Activated CD8-positive, alpha-beta T cell treated with anti-CD3 and anti-CD28 coated beads for 36 hours (primary cell): Measurements from ENCODE around the gene FOXF2. TPM values are rescaled to one million over a fixed set of nuclear protein-coding genes. Genes with fewer than 3 reads are reported as not detected.

Experiments
- ATAC-seq: fragments of 200-7000 bp; cut with Tn5 transposase; one replicate; pipeline ENCODE4 v1.10.0; 2021; ENCODE audit warnings: mild to moderate bottlenecking, moderate library complexity
- CTCF ChIA-PET: fragments of 350-600 bp; sonication (Branson Sonifier 250); formaldehyde crosslinking; loops from one replicate; lab custom pipeline; 2021; ENCODE audit warnings: antibody characterized with exemption; lab: Charles Lee
- POLR2A ChIA-PET: fragments of 350-600 bp; sonication (Branson Sonifier 250); formaldehyde crosslinking; loops from one replicate; lab custom pipeline; 2021; ENCODE audit warnings: antibody characterized with exemption; lab: Charles Lee
- DNase-seq: peaks from one replicate; pipeline ENCODE4 v3.0.0-alpha.2; 2020
- H3K27ac Mint-ChIP-seq: one replicate; pipeline ENCODE4 v1.8.0; 2021; ENCODE audit warnings: mild to moderate bottlenecking, mixed read lengths
- H3K27me3 Mint-ChIP-seq: one replicate; pipeline ENCODE4 v1.8.0; 2021; ENCODE audit warnings: mixed read lengths
- H3K36me3 Mint-ChIP-seq: one replicate; pipeline ENCODE4 v1.8.0; 2021; ENCODE audit warnings: low read depth, mixed read lengths
- H3K4me1 Mint-ChIP-seq: one replicate; pipeline ENCODE4 v1.8.0; 2021; ENCODE audit warnings: low read depth, mixed read lengths
- H3K4me3 Mint-ChIP-seq: one replicate; pipeline ENCODE4 v1.8.0; 2021; ENCODE audit warnings: mild to moderate bottlenecking, moderate library complexity, mixed read lengths
- H3K9me3 Mint-ChIP-seq: one replicate; pipeline ENCODE4 v1.8.0; 2021; ENCODE audit warnings: mixed read lengths
- CTCF ChIP-seq: fragments of 200-600 bp; IDR thresholded peaks from one replicate; pipeline ENCODE4 v1.8.0; 2022; ENCODE audit warnings: antibody characterized with exemption, mild to moderate bottlenecking
- intact Hi-C: fragments of 100-400 bp; cut with micrococcal nuclease; formaldehyde crosslinking; loops from one replicate; pipeline ENCODE4 v1.10.0; 2022
- total RNA-seq, 2 experiments: library from RNA; stranded (reverse); gene quantifications; one replicate each; pipeline ENCODE4 v1.2.3, GENCODE V29; 2021

FOXF2 gene
- total RNA-seq, 2 experiments from 2014 or later: not detected

- peaks cover 2% of the 10 kb centered on the region for H3K9me3 Mint-ChIP-seq
- H3K4me1 Mint-ChIP-seq: no peaks in the 10 kb centered on the region
- H3K4me3 Mint-ChIP-seq: no peak overlapping the region
- ATAC-seq: no peak
- no peak for DNase-seq
- ChIA-PET CTCF (interaction anchor here (1.2 kb wide), 2 partner anchors 8 to 25 kb away, joined by 3 to 4 read pairs; no protein-coding TSS in a partner anchor), POLR2A (no interaction called here)
- intact Hi-C loops: no loop called here
- H3K27me3 Mint-ChIP-seq: peaks cover 51% of the 10 kb centered on the region
- no peak overlapping the region for H3K27ac Mint-ChIP-seq
- H3K36me3 Mint-ChIP-seq: no peaks in the 10 kb centered on the region
- no peak for TF ChIP-seq CTCF
Measured at GRCh38 chr6:1371933-1372332, 17.4 kb upstream of the FOXF2 start.

- H3K9me3 Mint-ChIP-seq: peaks cover 2% of the 10 kb centered on the region
- no peak overlapping the region for H3K4me3 Mint-ChIP-seq
- ChIA-PET CTCF (interaction anchor here (1.2 kb wide), 2 partner anchors 8 to 24 kb away, joined by 3 to 4 read pairs; no protein-coding TSS in a partner anchor), POLR2A (interaction anchor here (0.6 kb wide), 1 partner anchor 85 kb away, joined by 3 read pairs; no protein-coding TSS in a partner anchor)
- H3K4me1 Mint-ChIP-seq: peaks cover 2% of the 10 kb centered on the region
- DNase-seq (no peak), ATAC-seq (no peak)
- no peak for TF ChIP-seq CTCF
- H3K36me3 Mint-ChIP-seq: no peaks in the 10 kb centered on the region
- intact Hi-C loops: no loop called here
- peaks cover 56% of the 10 kb centered on the region for H3K27me3 Mint-ChIP-seq
- H3K27ac Mint-ChIP-seq: no peak overlapping the region
Measured at GRCh38 chr6:1372690-1373089, 16.7 kb upstream of the FOXF2 start.

- ChIA-PET POLR2A (interaction anchor here (0.7 to 1.3 kb wide), 2 partner anchors 206 to 454 kb away, joined by 3 read pairs; no protein-coding TSS in a partner anchor), CTCF (interaction anchor here (1.0 to 3.5 kb wide), 2 partner anchors 20 to 466 kb away, joined by 3 to 13 read pairs; no protein-coding TSS in a partner anchor)
- ATAC-seq (no peak), DNase-seq (no peak)
- Mint-ChIP-seq H3K4me3 (no peak overlapping the region), H3K4me1 (peaks cover 22% of the 10 kb centered on the region), H3K27me3 (peaks cover 73% of the 10 kb centered on the region), H3K27ac (no peak overlapping the region), H3K36me3 (no peaks in the 10 kb centered on the region), H3K9me3 (no peaks in the 10 kb centered on the region)
- intact Hi-C loops: loop anchor here (5.0 kb wide), 2 partner anchors 64 to 784 kb away; partner anchors contain the start of gene FOXQ1
- no peak for TF ChIP-seq CTCF
Measured at GRCh38 chr6:1376653-1377052, 12.7 kb upstream of the FOXF2 start.

GRCh38 chr6:1377526-1377925 is 11.8 kb upstream of the FOXF2 start:
- Mint-ChIP-seq H3K4me3 (no peak overlapping the region), H3K27ac (no peak overlapping the region), H3K9me3 (no peaks in the 10 kb centered on the region), H3K27me3 (peaks cover 70% of the 10 kb centered on the region), H3K36me3 (no peaks in the 10 kb centered on the region), H3K4me1 (peaks cover 24% of the 10 kb centered on the region)
- ATAC-seq (no peak), DNase-seq (no peak)
- POLR2A ChIA-PET: interaction anchor here (0.7 kb wide), 1 partner anchor 205 kb away, joined by 3 read pairs; no protein-coding TSS in a partner anchor
- intact Hi-C loops: loop anchor here (5.0 kb wide), 2 partner anchors 65 to 785 kb away; partner anchors contain the start of gene FOXQ1
- TF ChIP-seq CTCF: no peak
- CTCF ChIA-PET: interaction anchor here (0.9 to 3.5 kb wide), 4 partner anchors 10 to 580 kb away, joined by 3 to 13 read pairs (median 3); no protein-coding TSS in a partner anchor
